A673 (cell line): ENCODE data around the gene TMEM178B. TPM values are rescaled to one million over a fixed set of nuclear protein-coding genes. Genes with fewer than 3 reads are reported as not detected.

Source experiments
- BruUV-seq: library from RNA; stranded (reverse); fragments of 400-500 nt; replicated peaks from 2 replicates; lab custom pipeline; 2021; lab: Mats Ljungman, UMichigan
- CTCF ChIA-PET: fragments of 300-600 bp; sonication (Branson Sonifier 250); formaldehyde crosslinking; loops from one replicate; lab custom pipeline; 2022; ENCODE audit warnings: antibody characterized with exemption; lab: Charles Lee
- POLR2A ChIA-PET: fragments of 300-600 bp; sonication (Branson Sonifier 250); formaldehyde crosslinking; loops from one replicate; lab custom pipeline; 2022; ENCODE audit warnings: antibody characterized with exemption; ENCODE audit not compliant: low non-redundant PET; lab: Charles Lee
- DNase-seq: peaks from one replicate; pipeline ENCODE4 v3.0.0-alpha.2; 2015; ENCODE audit warnings: low spot score
- H3K27ac ChIP-seq: fragments of 200-600 bp; sonication (generic); 2 replicates; pipeline ENCODE4 v1.5.1; 2016; ENCODE audit warnings: mixed run types, low read depth, mild to moderate bottlenecking, mixed read lengths, antibody characterized with exemption, low read length; ENCODE audit not compliant: poor library complexity, severe bottlenecking
- H3K27me3 ChIP-seq: fragments of 200-600 bp; sonication (generic); replicated peaks from 2 replicates; pipeline ENCODE4 v1.6.1; 2017; ENCODE audit warnings: mixed run types, low read depth, mild to moderate bottlenecking, mixed read lengths, antibody characterized with exemption, low read length; ENCODE audit not compliant: insufficient read depth, poor library complexity
- H3K36me3 ChIP-seq: fragments of 200-600 bp; sonication (generic); 2 replicates; pipeline ENCODE4 v1.6.1; 2016; ENCODE audit warnings: mixed run types, mild to moderate bottlenecking, mixed read lengths, antibody characterized with exemption, low read length; ENCODE audit not compliant: insufficient read depth, poor library complexity, severe bottlenecking
- H3K4me1 ChIP-seq: fragments of 200-600 bp; sonication (generic); 2 replicates; pipeline ENCODE4 v1.6.1; 2017; ENCODE audit warnings: mixed run types, mild to moderate bottlenecking, mixed read lengths, antibody characterized with exemption, low read length; ENCODE audit not compliant: insufficient read depth, poor library complexity, severe bottlenecking
- H3K4me3 ChIP-seq: fragments of 200-600 bp; sonication (generic); 2 replicates; pipeline ENCODE4 v1.5.1; 2016; ENCODE audit warnings: low read depth, mixed run types, mild to moderate bottlenecking, mixed read lengths, low read length; ENCODE audit not compliant: poor library complexity, severe bottlenecking
- H3K9me3 ChIP-seq: fragments of 200-600 bp; sonication (generic); 2 replicates; pipeline ENCODE4 v1.6.1; 2016; ENCODE audit warnings: mixed run types, low read depth, mild to moderate bottlenecking, mixed read lengths, antibody characterized with exemption, low read length; ENCODE audit not compliant: poor library complexity, severe bottlenecking
- EZH2 ChIP-seq: fragments of 200-600 bp; sonication (generic); IDR thresholded peaks from 2 replicates; pipeline ENCODE4 v1.6.1; 2017; ENCODE audit warnings: borderline replicate concordance, low read depth, mild to moderate bottlenecking, mixed read lengths, antibody characterized with exemption, low read length; ENCODE audit not compliant: poor library complexity, severe bottlenecking
- intact Hi-C: fragments of 100-400 bp; cut with micrococcal nuclease; formaldehyde crosslinking; loops from one replicate; pipeline ENCODE4 v1.10.0; 2022; ENCODE audit not compliant: unreplicated experiment
- total RNA-seq: library from RNA; stranded (reverse); gene quantifications from 2 replicates; pipeline ENCODE4 v1.2.3, GENCODE V29; 2021
- TF ChIP-seq, protein P1 (sequence below): fragments of 300-800, 200-600 bp; sonication (generic); conservative IDR thresholded peaks from 2 replicates; pipeline ENCODE4 v1.5.1; 2017; ENCODE audit warnings: low read depth, mild to moderate bottlenecking, antibody characterized with exemption, low read length, moderate library complexity, mixed read lengths

The TMEM178B gene
- total RNA-seq, 1 experiment from 2014 or later = 2.8 TPM

- Histone ChIP-seq H3K36me3 (no peaks in the 10 kb centered on the region), H3K27ac (no peak overlapping the region), H3K27me3 (no peaks in the 10 kb centered on the region), H3K9me3 (no peaks in the 10 kb centered on the region), H3K4me3 (no peak overlapping the region), H3K4me1 (no peaks in the 10 kb centered on the region)
- ChIA-PET POLR2A (no interaction called here), CTCF (no interaction called here)
- no peak for TF ChIP-seq EZH2
- TF ChIP-seq, protein P1, sequence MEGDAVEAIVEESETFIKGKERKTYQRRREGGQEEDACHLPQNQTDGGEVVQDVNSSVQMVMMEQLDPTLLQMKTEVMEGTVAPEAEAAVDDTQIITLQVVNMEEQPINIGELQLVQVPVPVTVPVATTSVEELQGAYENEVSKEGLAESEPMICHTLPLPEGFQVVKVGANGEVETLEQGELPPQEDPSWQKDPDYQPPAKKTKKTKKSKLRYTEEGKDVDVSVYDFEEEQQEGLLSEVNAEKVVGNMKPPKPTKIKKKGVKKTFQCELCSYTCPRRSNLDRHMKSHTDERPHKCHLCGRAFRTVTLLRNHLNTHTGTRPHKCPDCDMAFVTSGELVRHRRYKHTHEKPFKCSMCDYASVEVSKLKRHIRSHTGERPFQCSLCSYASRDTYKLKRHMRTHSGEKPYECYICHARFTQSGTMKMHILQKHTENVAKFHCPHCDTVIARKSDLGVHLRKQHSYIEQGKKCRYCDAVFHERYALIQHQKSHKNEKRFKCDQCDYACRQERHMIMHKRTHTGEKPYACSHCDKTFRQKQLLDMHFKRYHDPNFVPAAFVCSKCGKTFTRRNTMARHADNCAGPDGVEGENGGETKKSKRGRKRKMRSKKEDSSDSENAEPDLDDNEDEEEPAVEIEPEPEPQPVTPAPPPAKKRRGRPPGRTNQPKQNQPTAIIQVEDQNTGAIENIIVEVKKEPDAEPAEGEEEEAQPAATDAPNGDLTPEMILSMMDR = no peak
- intact Hi-C loops = no loop called here
- BruUV-seq = no TSS peak
- no peak for DNase-seq
These were observed 286.5 kb downstream of the TMEM178B start for GRCh38 chr7:141360416-141360760.

DNA sequence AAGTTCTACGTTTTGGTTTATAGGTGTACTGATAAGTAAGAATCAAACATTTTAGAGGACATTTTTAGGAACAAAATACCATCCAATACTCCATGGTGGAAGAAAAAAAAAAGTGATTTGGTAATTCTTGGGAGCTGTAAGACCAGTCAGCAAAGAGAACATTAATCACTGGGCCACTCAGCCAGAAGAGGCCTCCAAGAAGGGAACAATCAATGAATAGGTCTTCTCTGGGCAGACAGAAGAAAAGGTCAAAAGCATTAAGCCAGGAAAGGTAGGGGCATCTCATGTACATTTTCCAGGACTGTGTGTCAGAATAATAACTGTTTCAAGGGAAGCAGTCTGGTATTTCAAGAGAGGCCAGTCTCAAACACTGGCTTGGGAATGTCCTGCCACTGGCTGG lies 286.9 kb downstream of the TMEM178B start:
- TF ChIP-seq, protein P1 = no peak
- no peak for TF ChIP-seq EZH2
- no TSS peak for BruUV-seq
- no peaks in the 10 kb centered on the region for H3K27me3 ChIP-seq
- ChIA-PET CTCF (no interaction called here), POLR2A (no interaction called here)
- H3K4me3 ChIP-seq = no peak overlapping the region
- no peak for DNase-seq
- H3K4me1 ChIP-seq = no peaks in the 10 kb centered on the region
- intact Hi-C loops = no loop called here
- no peaks in the 10 kb centered on the region for H3K36me3 ChIP-seq
- no peaks in the 10 kb centered on the region for H3K9me3 ChIP-seq
- no peak overlapping the region for H3K27ac ChIP-seq

DNA sequence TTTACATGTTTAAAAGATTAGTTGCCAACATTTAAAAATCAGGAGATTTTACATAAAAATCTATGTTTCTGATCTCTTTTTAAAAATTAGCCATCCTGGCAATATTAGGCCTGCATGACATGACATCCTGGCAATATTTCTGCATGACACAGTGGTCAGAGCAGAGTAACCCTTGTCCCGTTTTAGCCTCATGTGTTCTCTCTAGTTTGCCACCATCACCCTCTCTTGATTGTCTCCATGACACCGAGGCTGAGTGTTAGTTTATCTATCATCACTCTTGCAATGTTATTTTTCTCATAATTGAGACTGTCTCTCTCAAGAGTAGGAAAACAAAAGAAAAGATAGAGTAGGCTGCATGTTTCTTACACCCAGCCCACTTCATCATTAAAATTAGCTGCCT lies 287.6 kb downstream of the TMEM178B start:
- no TSS peak for BruUV-seq
- H3K27ac ChIP-seq = no peak overlapping the region
- no peaks in the 10 kb centered on the region for H3K9me3 ChIP-seq
- no peaks in the 10 kb centered on the region for H3K36me3 ChIP-seq
- H3K4me1 ChIP-seq = no peaks in the 10 kb centered on the region
- H3K27me3 ChIP-seq = no peaks in the 10 kb centered on the region
- H3K4me3 ChIP-seq = no peak overlapping the region
- ChIA-PET POLR2A (no interaction called here), CTCF (no interaction called here)
- no peak for DNase-seq
- TF ChIP-seq EZH2 = no peak
- TF ChIP-seq, protein P1 = no peak
- intact Hi-C loops = no loop called here
